Neuron (in vitro differentiated cells): ENCODE results near the gene C15orf61.

ENCODE experiments used
- H2AFZ ChIP-seq: one replicate; pipeline ENCODE4 v1.6.1; 2013; ENCODE audit warnings: low read depth, mild to moderate bottlenecking, inconsistent platforms, low read length, moderate library complexity
- H3K27me3 ChIP-seq: one replicate; pipeline ENCODE4 v1.6.1; 2013; ENCODE audit warnings: low read length; ENCODE audit not compliant: insufficient read depth
- H3K36me3 ChIP-seq: one replicate; pipeline ENCODE4 v1.6.1; 2013; ENCODE audit warnings: low read length; ENCODE audit not compliant: insufficient read depth
- H3K4me1 ChIP-seq: one replicate; pipeline ENCODE4 v1.6.1; 2013; ENCODE audit warnings: low read length; ENCODE audit not compliant: insufficient read depth
- H3K4me3 ChIP-seq: 2 replicates; pipeline ENCODE4 v1.5.1; 2013; ENCODE audit warnings: mild to moderate bottlenecking, low read length, moderate library complexity
- H3K9me3 ChIP-seq: one replicate; pipeline ENCODE4 v1.6.1; 2013; ENCODE audit warnings: low read length

The C15orf61 gene

DNA sequence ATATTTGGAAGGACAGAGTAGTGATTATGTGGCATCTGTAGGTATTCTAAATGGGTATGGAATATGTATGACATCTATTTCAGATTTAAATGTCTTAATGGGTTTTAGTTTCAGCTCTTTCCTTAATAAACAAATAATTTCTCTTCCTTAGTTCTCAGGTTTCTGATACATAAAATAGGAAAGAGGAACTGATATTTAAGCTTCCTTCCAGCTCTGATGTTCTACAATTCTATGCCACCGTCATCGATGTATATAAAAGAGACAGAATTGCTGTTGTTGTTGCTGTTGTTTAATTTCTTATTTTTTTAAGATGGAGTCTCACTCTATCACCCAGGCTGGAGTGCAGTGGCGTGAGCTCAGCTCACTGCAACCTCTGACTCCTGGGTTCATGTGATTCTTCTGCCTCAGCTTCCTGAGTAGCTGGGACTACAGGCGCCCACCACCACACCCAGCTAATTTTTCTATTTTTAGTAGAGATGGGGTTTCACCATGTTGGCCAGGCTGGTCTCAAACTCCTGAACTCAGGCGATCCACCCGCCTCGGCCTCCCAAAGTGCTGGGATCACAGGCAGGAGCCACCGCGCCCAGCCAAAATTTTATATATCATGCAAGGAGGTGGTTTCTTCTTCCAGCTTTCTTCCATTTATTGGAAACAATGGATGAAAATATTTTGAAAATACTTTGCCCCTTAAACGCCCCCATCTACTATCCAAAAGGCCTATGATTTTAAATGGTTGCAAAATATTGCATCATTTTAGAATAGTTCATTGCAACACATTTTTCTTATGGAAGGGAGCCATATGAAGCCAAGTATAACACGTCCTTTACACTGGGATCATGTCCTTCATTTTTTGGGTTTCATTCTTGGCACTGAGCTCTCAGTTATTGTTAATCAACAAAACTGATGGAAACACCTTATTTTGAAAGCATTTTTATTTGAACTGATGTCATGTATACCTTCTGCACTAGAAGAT lies 13.9 kb upstream of the C15orf61 start:
- Histone ChIP-seq H3K36me3 (no peaks in the 10 kb centered on the region), H3K4me1 (peaks cover under 1% of the 10 kb centered on the region), H3K4me3 (no peak overlapping the region), H3K27me3 (no peaks in the 10 kb centered on the region), H2AFZ (no peak overlapping the region), H3K9me3 (no peaks in the 10 kb centered on the region)

DNA sequence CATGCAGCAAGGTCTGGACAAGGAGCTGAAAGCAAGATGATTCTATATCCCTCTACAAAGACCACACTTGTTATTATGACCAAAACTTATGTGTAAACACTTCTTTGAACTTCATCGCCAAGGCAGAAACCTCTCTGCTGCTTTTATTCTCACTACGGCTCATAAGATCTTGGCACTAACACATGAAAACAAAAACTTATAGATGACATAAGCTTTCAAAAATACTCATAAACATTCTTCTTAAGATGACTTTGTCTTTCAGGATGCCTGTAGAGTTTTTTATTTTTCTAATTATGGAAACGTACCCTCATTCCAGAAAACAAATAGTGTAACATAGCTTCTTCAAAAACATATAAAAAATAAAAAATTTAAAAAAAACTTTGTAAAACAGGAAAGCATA lies 12.5 kb upstream of the C15orf61 start:
- Histone ChIP-seq H3K4me1 (no peaks in the 10 kb centered on the region), H3K4me3 (no peak overlapping the region), H3K27me3 (no peaks in the 10 kb centered on the region), H3K36me3 (no peaks in the 10 kb centered on the region), H2AFZ (no peak overlapping the region), H3K9me3 (no peaks in the 10 kb centered on the region)

DNA sequence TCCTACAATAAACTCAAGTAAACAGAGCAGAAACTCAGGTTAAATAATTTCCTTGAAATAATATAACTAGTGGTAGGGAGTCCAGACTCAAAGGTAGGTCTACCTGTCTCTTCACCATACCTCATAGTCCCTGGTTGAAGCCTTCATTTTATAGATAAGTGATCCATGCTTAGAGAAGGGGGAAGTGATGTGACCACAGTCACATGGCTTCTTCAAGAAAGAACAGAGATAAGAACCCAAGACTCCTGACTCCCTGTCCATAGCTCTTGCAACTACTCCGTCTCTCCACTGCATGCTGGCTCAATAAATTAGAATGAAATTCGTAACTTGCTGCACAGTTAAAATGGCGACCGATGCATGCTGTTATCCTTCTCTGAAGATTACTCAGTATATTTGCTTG lies 11.0 kb upstream of the C15orf61 start:
- H3K27me3 ChIP-seq: no peaks in the 10 kb centered on the region
- no peaks in the 10 kb centered on the region for H3K4me1 ChIP-seq
- H3K36me3 ChIP-seq: no peaks in the 10 kb centered on the region
- H3K9me3 ChIP-seq: no peaks in the 10 kb centered on the region
- no peak overlapping the region for H2AFZ ChIP-seq
- no peak overlapping the region for H3K4me3 ChIP-seq

DNA sequence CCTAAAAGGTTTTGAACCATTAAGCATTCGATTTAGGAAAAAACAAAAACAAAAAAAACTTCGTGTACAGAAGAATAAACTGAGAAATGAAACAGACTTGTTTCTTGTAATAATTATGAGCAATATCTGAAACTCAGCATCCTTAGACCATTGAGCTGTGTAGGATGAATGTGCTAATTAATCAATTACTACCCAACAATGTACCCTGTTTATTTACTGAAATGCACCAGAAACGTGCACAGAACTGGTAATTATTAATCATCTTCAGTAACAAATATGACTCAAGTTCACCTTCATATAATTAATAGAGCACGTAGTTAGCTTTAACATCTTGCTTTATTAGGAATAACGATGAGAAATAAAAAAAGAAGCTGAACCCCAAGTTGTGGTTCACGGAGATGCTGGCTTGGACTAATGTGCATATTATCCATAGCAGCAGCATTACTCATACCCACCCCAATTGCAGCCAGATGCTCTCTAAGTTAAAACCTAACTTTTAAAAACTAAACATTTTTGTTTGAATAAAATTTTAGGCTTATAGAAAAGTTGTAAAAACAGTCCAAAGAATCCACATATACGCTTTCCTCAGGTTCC lies 10.2 kb upstream of the C15orf61 start:
- H3K9me3 ChIP-seq: no peaks in the 10 kb centered on the region
- no peaks in the 10 kb centered on the region for H3K27me3 ChIP-seq
- H3K4me3 ChIP-seq: no peak overlapping the region
- H2AFZ ChIP-seq: no peak overlapping the region
- H3K4me1 ChIP-seq: no peaks in the 10 kb centered on the region
- no peaks in the 10 kb centered on the region for H3K36me3 ChIP-seq

DNA sequence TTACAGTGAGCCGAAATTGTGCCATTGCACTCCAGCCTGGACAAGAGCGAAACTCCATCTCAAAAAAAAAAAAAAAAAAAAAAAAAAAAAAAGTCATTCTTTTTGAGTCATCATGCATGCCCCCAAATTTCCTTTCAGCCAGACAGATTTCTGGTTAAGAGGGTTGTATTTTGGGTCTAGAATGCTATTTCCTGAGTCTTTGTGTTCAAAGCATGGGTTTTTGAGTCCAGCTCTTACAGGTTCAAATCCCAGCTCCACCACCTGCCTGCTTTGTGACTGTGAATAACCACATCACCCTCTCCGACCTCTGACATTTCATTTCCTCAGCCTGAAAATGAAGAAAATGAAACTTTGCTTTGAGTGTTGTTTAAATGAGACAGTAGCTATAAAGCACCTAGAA lies 9.3 kb upstream of the C15orf61 start:
- Histone ChIP-seq H3K4me3 (no peak overlapping the region), H3K36me3 (no peaks in the 10 kb centered on the region), H3K4me1 (no peaks in the 10 kb centered on the region), H3K9me3 (no peaks in the 10 kb centered on the region), H2AFZ (no peak overlapping the region), H3K27me3 (no peaks in the 10 kb centered on the region)

DNA sequence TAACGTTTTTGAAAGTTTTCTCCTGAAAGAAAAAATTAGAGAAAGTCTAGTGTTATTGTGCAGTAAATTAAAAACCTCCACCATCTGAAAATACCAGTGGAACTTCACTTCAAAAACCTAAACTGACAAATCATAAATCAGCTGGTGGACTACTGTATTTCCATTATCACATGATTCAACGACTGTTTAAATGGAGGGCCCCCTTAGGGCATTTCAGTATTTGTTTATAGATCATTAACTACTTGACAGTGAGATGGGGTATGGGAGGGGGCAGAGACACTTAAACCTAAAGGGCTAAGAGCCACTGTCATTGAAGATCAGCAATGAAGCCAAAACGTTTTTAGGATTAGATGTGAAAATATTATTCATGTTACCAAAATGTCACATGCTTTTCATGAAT lies 8.8 kb upstream of the C15orf61 start:
- Histone ChIP-seq H3K4me3 (no peak overlapping the region), H2AFZ (no peak overlapping the region), H3K36me3 (no peaks in the 10 kb centered on the region), H3K9me3 (no peaks in the 10 kb centered on the region), H3K4me1 (no peaks in the 10 kb centered on the region), H3K27me3 (no peaks in the 10 kb centered on the region)

DNA sequence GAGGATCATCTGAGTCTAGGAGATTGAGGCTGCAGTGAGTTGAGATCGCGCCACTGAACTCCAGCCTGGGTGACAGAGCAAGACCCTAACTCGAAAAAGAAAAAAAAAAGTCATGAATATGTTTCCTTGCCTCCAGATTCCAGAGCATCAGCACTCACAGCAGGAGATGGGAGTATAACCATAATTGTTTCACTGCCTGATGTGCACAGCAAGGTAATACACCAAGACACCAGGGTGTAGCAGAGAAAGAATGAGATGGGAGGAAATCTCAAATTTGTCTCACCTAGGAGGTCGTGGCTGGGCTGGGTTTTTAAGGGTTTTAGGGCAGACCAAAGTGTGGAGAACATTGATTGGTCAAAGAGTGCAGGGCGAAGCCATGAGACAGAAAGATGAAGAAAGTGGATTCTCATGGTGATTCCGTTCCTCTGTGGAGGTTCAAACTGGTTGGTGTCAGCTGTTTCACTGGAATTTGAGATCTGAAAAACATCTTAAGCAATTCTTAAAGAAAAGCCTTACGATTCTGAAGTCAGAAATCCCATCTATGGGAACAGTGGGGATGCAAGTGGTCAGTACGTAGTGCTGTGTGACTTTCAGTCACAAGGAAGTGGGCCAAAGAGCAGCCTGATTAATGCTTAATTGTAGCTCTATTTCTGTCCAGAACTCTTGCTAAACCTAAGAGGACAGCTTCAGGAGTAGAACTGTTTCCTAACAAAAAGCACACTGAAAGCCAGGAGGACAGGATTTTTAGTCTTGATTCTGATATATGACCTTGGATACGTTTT lies 7.8 kb upstream of the C15orf61 start:
- no peaks in the 10 kb centered on the region for H3K36me3 ChIP-seq
- no peaks in the 10 kb centered on the region for H3K9me3 ChIP-seq
- H2AFZ ChIP-seq: no peak overlapping the region
- no peak overlapping the region for H3K4me3 ChIP-seq
- no peaks in the 10 kb centered on the region for H3K27me3 ChIP-seq
- H3K4me1 ChIP-seq: no peaks in the 10 kb centered on the region

DNA sequence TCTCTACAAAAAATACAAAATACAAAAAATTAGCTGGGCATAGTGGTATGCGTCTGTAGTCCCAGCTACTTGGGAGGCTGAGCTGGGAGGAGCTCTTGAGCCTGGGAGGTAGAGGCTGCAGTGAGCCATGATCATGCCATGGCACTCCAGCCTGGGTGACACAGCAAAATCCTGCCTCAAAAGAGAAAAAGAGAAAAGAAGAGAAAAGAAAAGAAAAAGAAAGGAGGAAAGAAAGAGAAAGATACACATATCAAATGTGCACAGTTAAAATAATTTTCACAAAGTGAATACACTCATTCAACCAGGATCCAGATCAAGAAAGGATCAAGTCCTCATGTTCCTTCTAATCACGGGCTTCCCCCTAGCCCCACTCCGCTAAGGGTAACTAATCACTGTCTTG lies 5.8 kb upstream of the C15orf61 start:
- no peaks in the 10 kb centered on the region for H3K4me1 ChIP-seq
- H3K9me3 ChIP-seq: no peaks in the 10 kb centered on the region
- H2AFZ ChIP-seq: no peak overlapping the region
- no peaks in the 10 kb centered on the region for H3K36me3 ChIP-seq
- H3K27me3 ChIP-seq: no peaks in the 10 kb centered on the region
- no peak overlapping the region for H3K4me3 ChIP-seq

DNA sequence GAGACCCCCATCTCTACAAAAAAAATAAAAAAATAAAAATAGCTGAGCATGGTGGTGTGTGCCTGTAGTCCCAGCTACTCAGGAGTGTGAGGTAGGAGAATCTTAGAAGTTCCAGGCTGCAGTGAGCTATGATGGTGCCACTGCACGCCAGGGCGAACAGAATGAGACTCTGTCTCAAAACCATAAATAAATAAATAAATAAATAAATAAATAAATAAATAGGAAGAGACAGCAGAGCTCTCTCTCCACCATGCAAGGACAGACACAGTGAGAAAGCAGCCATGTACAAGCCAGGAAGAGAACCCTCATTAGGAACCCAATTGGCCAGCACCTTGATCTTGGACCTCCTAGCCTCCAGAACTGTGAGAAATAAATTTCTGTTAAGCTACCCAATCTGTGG lies 5.4 kb upstream of the C15orf61 start:
- Histone ChIP-seq H3K4me3 (no peak overlapping the region), H3K36me3 (no peaks in the 10 kb centered on the region), H3K4me1 (no peaks in the 10 kb centered on the region), H2AFZ (no peak overlapping the region), H3K27me3 (no peaks in the 10 kb centered on the region), H3K9me3 (no peaks in the 10 kb centered on the region)

DNA sequence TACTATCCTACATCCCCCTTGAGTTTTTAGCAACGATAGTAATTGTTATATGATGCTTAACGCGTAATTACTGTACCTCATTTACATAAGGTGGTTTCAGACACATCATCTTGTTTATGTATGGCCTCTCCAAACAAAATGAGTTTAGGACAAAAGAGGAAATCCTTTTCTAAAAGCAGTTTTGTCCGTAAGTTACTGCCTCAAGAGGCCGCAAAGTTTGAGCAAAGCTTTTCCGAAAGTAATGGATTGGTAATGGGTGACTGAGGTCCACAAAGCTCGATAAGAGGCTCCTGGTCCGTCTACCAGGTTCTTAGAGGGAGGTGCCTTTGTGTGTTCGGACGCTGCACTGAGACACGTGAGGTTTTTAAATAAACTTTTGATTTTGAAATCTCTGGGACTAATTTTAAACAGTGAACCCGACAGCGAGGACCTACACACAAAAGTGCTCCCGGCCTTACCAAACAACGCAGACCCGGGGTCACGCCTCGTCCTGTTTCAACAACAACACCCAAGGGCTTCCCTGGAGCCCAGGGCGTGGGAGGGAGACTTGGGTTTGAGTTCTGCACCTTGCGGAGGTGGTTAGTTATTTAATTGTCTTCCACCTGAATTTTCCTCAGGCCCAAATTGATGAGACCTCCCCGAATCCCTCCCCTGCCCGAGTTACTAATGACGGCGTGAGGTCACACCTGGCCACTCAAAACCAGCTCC lies 456 bp upstream of the C15orf61 start:
- Histone ChIP-seq H3K36me3 (no peaks in the 10 kb centered on the region), H3K4me3 (peak overlapping the region; percentile 57), H3K4me1 (peaks cover 16% of the 10 kb centered on the region), H2AFZ (no peak overlapping the region), H3K9me3 (no peaks in the 10 kb centered on the region), H3K27me3 (no peaks in the 10 kb centered on the region)

DNA sequence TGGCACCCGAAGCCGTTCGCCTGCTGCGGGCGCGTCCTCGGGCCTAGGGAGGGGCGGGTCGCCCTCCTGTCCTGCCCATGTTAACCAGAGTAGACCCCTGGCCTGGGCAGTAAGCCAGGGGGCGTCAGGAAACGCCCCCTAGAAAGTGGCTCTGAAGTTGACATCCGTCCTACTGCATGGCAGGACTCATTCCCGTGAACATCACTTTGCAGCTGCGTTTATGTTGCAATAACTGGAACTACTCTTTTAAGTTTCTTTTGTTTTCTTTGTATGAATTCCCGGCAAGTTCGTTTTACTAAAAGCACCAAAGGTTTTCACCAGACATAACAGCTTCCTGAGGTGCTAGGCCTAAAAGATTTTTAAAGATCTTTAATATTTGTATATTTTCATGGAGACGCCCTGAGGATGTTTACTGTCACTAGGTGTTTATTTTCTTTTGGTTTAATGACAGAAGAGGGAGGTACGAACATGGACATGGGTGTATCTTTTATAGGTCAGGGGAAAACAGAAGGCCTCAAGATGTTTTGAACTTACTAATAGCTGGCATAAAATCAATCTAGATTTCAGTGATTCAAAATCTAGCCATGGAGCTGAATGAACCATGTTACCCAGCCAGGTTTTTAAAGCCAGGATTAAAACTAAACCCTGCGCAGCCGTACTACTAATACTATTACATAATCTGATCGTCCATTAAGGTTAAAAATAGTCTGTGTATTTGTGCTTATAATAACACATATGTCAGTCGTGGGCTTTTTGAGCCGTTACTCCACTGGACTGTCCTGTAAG lies 1.0 kb downstream of the C15orf61 start:
- no peaks in the 10 kb centered on the region for H3K27me3 ChIP-seq

DNA sequence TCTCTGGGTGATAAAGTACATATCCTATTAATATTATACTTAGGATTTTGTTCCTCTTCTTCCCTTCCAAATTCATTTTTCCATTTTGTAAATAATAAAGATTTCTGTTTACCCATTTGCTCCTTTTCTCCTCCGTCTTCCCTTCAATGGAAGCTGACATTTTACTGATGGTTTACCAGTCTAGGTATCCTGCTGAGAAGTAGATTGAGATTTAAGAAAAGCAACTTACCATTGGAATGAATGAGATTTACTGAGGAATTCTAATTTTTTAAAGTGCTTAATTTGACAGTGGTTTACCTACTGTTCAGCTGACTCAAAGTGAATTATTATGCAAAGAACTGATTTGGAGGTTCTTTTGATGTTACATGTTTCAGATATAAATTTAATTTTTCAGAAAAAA lies 2.4 kb downstream of the C15orf61 start:
- H2AFZ ChIP-seq: no peak overlapping the region
- no peaks in the 10 kb centered on the region for H3K9me3 ChIP-seq
- no peak overlapping the region for H3K4me3 ChIP-seq
- peaks cover 16% of the 10 kb centered on the region for H3K4me1 ChIP-seq
- no peaks in the 10 kb centered on the region for H3K27me3 ChIP-seq
- H3K36me3 ChIP-seq: no peaks in the 10 kb centered on the region

More for the DNA sequence above, 1.0 kb downstream of the C15orf61 start:
- Histone ChIP-seq H3K4me3 (peak overlapping the region; percentile 57), H3K9me3 (no peaks in the 10 kb centered on the region), H3K4me1 (peaks cover 16% of the 10 kb centered on the region), H2AFZ (peak overlapping the region; percentile 38), H3K36me3 (no peaks in the 10 kb centered on the region)
